ENCODE data around the gene ADH7.
A peak's percentile ranks its signal among the peaks of the same experiment; 100 is the strongest.

ADH7 gene

DNA sequence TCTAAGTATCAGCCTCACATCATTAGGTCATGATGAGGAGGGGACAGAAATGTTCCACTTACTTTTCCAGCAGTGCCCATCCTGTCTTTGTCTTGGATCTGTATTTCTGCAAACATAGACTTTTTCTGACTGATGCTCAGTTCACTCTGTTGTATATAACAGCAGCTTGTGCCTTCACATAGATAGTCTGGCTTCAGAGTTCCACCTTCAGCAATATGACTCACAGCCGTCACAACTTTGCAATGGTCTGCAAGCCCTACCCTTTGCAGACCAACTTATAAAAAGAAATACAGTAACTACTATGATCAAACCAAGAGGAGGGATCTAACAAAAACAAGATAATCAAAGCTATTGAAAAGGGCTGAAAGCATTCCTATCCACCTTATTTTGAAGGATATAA, at the start of gene ADH7:
ADH7 (minus strand) TSS at position 189 of the 400 bp plus-strand sequence; CDS start at position 80, 109 bp downstream.
- DNase-seq: no peak
- in situ Hi-C loops (cut with MboI; ENCODE audit: low pct_unique_long_range_greater_than_20kb, low sequenced_read_pairs): no loop called here

DNA sequence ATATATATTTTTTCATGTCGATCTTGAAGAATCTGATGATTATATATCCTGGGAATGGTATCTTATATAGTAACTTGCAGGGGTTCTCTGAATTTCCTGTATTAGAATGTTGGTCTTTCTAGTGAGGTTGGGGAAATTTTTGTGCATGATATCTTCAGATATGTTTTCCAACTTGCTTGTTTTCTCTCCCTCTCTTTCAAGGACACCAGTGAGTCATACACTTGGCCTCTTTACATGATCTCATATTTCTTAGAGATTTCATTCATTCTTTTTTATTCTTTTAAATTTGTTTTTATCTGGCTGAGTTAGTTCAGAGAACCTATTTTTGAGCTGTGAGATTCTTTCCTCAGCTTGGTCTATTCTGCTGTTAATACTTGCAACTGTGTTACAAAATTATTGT, 48.5 kb upstream of the ADH7 start:
- DNase-seq: no peak
- in situ Hi-C loops (cut with MboI; ENCODE audit: low pct_unique_long_range_greater_than_20kb, low sequenced_read_pairs): no loop called here

DNA sequence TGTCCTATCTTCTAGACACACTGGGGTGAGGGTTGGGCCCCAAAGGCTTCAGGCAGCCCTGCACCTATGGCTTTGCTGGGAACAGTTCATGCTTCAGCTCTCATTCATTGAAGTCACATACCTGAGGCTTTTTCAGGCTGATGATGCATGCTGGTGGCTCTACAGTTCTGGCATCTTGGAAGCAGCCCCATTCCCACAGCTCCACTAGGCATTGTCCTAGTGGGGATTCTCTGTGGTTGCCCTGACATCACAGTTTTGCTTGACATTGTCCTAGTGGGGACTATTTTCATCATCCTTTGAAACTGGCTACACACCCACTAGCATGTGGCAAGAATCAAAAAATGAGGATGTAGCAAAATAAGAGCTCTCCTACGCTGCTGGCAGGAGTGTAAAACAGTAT, 38.0 kb upstream of the ADH7 start:
- in situ Hi-C loops (cut with MboI; ENCODE audit: low pct_unique_long_range_greater_than_20kb, low sequenced_read_pairs): no loop called here
- DNase-seq: no peak

DNA sequence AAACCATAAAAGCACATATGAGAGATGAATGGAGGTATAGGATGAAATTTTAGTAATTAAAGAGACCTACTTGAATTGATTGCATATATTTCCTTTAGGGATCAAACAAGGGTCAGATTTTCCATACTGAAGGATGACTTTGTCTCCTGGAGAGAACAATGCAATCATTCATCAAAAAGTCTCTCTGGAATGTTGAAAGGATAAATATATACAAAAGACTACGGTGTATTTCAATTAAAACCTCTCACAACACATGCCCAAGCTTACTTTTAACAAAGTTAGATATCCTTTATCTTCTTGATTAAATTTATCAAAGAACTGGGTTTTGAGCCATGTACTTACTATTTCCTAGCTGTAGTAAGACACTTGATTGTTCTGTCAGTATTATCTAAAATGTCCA, 36.8 kb upstream of the ADH7 start:
- in situ Hi-C loops (cut with MboI; ENCODE audit: low pct_unique_long_range_greater_than_20kb, low sequenced_read_pairs): no loop called here
- no peak for DNase-seq

DNA sequence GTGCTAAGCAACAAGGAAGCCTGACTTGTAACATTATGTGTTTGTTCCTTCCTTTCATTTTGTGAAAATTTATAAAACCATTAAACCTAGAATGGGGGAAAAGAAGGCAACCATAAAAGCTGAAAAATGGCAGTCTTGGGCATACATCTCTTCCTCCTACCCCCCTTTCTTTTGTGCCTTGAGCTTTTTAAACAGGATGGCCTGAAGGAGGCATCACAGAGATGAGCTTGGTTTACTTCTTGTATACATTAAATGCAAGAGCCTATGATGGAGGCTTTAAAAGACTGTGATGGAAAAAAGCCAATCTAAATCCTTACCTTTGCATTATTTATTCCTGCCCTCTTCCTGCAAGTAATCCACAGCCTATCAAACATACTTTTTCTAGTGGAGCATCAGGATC, 36.2 kb upstream of the ADH7 start:
- no peak for DNase-seq
- in situ Hi-C loops (cut with MboI; ENCODE audit: low pct_unique_long_range_greater_than_20kb, low sequenced_read_pairs): no loop called here

DNA sequence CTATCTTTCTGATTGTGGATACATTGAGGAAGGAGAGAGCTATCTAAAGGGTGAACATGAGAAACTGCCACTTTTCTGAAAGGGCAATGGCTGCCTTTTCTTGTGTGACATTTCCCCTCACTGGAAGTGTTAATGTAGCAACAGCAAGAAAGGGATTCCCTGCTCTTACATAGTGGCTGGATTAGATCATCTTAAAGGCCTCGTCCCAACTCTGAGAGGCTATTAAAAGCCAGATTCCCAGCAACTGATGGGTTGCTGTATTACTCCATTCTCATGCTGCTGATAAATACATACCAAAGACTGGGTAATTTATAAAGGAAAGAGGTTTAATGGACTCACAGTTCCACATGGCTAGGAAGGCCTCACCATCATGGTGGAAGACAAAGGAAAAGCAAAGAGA, 33.7 kb upstream of the ADH7 start:
- no peak for DNase-seq
- in situ Hi-C loops (cut with MboI; ENCODE audit: low pct_unique_long_range_greater_than_20kb, low sequenced_read_pairs): no loop called here

DNA sequence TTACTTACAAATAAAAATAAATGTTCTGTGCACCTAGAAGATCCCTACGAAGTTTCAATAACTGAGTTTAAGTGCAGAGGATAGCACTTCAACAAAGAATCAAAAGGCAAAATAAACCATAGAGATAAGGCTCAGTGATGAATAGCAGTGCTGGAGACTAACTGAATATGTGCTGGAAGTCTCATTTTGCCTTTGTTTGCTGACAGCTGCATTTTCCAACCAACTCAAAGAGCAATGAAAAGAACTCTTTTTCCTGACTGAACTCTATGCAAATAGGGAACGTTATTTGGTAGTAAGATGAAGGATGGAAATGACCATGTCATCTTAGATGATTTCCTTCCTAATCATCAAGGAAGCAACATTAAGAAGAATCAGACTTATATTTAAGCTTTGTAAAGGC, 32.7 kb upstream of the ADH7 start:
- no peak for DNase-seq
- in situ Hi-C loops (cut with MboI; ENCODE audit: low pct_unique_long_range_greater_than_20kb, low sequenced_read_pairs): no loop called here

DNA sequence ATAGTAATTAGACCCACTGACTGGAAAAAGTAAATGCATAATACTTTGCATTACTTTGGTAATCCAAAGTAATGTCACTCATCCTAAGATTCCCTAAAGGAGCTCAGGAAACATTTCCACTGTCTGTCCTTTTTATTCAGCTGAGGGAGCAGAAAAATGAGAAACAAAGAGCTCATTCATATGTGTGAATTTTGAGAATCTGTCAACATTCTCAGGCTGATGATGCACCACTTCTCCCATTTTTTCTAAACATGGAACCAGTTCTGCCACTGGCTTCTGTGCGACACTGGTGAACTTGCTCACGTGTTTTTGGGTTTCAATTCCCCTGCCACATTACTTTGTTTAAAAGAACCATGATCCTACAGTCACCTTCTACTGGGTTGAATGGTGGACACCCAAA, 28.4 kb upstream of the ADH7 start:
- no peak for DNase-seq
- in situ Hi-C loops (cut with MboI; ENCODE audit: low pct_unique_long_range_greater_than_20kb, low sequenced_read_pairs): no loop called here

DNA sequence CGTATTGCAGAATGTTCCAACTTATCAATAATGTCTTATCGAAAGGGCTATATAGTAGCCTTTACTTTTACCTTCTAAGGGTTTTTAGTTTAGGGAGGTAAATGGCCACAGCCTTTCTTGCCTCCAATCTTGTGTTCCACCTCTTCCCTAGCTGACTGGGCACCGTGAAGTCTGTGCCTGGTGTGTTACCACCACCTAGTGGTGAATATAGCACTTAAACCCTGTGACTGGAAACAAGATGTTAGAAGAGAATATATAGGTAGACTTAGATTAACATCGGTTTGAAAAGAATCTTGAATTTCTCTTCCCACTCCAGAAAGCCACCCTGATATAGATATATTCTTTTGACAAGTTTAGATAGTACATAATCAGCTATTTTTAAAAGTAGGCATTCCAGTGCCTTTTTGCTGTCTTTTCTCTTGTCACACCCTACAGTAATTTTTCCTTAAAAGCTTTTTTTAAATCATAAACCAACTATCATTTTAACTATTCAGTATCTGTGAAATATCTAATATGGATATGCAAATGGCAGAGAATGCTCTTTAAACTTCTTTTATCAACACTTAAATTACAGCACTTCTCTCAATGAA, 27.8 kb upstream of the ADH7 start:
- in situ Hi-C loops (cut with MboI; ENCODE audit: low pct_unique_long_range_greater_than_20kb, low sequenced_read_pairs): no loop called here
- peak; percentile 63 for DNase-seq

DNA sequence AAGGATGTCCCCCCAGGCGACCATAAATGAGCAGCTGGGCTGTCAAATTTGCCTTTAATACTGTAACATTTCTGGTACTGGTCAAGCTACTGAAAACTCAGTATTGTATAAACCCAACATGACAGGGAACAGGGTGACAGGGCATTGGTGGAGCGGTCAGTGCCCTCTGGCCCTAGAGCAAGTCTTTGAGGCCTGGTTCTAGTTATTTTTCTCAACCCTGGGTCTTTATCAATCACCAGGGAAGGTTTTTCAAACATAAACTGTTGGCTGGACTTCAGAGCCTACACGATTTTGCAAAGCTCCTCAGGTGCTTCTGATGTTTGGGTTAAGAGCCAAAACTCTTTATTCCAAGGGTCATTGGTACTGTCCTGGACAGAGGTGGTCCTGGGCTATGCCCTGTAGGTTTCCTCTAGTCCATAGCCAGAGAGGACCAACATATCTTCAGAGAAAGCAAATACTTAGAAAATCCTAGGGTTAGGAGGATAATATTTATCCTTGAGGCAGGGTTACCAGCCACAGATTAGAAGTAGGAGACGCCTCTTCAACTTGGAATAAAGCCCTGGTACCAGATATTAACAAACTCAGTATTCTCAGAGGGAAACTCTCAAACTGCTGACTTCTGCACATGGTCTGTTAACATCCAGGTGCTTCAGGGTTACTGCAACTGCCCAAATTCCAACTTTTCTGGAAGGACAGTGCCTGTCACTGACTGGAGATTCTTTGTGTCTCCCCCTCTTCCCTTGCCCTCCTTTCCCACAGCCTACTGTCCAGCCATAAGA, 26.7 kb upstream of the ADH7 start:
- in situ Hi-C loops (cut with MboI; ENCODE audit: low pct_unique_long_range_greater_than_20kb, low sequenced_read_pairs): no loop called here
- no peak for DNase-seq

DNA sequence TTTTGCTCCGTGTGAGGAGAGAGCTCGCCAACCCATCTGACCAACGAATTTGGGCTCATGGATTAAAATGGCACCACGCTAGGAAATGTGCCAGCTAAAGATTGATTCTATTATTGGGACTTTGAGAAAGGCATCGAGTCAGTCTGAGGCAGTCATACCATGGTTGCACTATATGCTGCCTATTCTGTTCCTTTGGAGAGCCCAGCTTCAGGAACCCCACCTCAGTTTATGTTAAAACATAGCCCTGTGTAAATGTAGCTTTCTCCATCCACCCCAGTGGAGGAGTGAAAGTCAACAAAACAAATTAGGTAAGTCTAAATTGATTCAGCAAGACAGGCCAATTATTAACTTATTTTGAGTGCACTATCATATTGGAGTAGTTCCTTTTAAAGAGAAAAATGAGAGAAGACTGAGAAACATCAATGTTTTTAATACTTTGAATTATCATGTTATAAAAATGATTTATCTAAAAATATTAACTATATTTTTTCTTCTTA, 24.5 kb upstream of the ADH7 start:
- in situ Hi-C loops (cut with MboI; ENCODE audit: low pct_unique_long_range_greater_than_20kb, low sequenced_read_pairs): no loop called here
- no peak for DNase-seq

DNA sequence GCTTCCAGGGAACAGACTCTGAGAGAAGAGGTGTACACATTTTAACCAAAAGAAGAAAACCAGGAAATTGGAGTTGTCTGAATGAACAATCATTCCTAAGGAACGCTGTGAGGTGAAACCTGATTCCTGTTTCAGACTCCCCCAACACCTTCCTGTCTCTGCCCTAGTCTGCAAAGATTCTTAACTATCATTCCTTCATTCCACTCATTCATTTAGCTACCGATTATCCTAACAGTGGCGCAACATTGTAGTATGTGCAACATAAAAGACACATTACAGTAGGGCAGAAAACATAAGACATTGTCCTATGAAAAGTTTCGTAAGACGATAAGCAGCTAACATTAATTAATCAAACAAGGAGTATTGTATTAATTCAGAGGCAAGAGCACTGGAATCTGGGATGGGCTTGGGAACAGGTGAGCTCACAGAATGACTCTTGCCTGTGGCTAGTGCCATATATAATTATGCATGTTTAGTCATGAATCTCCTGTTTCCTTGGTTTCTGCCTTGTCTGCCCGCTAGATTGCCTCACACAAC, 23.8 kb upstream of the ADH7 start:
- in situ Hi-C loops (cut with MboI; ENCODE audit: low pct_unique_long_range_greater_than_20kb, low sequenced_read_pairs): no loop called here
- no peak for DNase-seq

DNA sequence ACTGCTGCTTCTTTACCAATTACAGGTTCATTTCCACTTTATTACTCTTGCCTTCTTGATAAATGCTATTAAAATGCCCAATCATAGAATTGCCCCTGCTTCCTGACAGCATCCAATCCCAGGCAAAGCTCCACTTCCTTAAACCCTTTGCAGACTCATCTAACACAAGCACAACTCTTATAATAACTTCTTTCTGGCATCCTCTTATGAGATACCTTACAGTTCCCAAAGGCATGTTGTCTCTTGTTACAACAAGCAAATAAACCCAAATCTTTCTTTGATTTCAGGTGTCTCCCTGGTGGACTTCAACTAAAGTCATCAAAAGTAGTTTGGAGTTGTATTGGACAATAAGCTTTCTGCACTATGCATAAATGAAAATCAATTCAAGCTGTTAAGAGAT, 22.5 kb upstream of the ADH7 start:
- no peak for DNase-seq
- in situ Hi-C loops (cut with MboI; ENCODE audit: low pct_unique_long_range_greater_than_20kb, low sequenced_read_pairs): no loop called here

DNA sequence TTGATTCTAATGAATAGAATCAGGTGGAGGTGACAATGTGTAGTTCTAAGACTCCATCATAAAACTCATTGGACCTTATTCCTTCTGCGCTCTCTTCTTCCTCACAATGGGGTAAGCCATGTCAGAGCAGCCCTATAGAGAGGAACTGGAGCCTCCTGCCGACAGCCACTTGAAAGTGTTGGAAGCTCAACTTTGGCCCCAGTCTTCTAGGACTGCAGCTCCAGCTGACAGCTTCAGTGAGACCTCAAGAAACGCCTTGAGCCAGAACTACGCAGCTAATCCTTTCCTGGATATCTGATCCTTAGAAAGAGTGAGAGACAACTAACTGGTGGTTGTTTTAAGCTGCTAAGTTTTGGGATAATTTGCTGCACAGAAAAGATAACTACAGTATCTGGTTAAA, 22.1 kb upstream of the ADH7 start:
- DNase-seq: no peak
- in situ Hi-C loops (cut with MboI; ENCODE audit: low pct_unique_long_range_greater_than_20kb, low sequenced_read_pairs): no loop called here

DNA sequence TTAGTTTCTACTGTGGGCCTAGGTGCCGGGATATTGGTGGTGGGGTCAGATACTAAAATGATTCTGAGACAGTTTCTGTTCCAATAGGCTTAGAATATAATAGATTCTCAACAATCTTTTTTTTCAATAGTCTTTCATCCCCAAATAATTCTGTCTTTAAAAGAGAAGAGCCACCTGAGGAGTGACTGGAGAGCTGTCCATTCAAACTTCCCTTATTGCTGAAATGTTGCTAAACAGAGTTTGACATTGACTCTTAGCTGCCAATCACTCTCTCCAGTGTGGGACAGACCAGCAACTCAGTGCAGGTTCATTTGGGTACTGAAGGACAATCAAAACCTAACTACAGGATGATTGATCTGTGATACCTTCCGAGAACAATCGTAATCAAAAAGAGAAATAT, 12.4 kb upstream of the ADH7 start:
- in situ Hi-C loops (cut with MboI; ENCODE audit: low pct_unique_long_range_greater_than_20kb, low sequenced_read_pairs): no loop called here
- DNase-seq: no peak

DNA sequence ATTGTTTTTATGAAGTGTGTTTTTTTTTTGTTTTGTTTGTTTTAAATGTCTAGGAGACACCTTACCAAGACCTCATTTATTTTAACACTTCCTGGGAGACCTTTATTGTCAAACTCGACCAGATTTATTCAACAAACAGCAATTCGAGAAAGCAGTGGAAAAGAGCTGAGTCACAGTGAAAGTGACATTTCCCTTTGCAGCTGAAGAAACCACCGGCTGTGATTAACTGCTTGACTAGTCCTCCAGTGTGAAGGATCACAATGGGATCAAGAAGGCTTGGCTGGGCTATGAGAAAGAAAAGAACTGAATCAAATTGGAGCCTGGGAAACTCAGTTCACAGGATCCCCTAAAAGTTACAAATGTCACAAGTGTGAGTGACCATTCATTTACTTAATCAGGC, 11.9 kb upstream of the ADH7 start:
- in situ Hi-C loops (cut with MboI; ENCODE audit: low pct_unique_long_range_greater_than_20kb, low sequenced_read_pairs): no loop called here

DNA sequence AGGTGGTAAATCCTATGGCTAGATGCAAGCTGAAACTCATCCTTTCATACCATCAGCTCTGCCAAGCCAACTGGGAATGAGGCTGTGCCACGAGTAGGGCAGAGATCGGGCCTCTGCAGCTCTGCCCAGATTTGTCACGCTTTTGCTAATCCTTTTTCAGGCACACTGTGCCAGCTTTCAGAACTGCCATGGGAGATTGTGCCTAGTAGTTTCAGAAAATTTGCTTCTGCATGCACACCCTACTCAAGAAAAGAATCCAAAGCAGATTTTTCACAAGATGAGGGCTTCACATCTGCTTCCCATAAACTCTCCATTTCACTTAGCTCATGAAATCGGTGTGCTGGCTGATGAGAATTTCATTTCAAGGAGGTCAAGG, 3.3 kb upstream of the ADH7 start:
- no peak for DNase-seq
- in situ Hi-C loops (cut with MboI; ENCODE audit: low pct_unique_long_range_greater_than_20kb, low sequenced_read_pairs): no loop called here

More for the DNA sequence above, 11.9 kb upstream of the ADH7 start:
- DNase-seq: no peak

DNA sequence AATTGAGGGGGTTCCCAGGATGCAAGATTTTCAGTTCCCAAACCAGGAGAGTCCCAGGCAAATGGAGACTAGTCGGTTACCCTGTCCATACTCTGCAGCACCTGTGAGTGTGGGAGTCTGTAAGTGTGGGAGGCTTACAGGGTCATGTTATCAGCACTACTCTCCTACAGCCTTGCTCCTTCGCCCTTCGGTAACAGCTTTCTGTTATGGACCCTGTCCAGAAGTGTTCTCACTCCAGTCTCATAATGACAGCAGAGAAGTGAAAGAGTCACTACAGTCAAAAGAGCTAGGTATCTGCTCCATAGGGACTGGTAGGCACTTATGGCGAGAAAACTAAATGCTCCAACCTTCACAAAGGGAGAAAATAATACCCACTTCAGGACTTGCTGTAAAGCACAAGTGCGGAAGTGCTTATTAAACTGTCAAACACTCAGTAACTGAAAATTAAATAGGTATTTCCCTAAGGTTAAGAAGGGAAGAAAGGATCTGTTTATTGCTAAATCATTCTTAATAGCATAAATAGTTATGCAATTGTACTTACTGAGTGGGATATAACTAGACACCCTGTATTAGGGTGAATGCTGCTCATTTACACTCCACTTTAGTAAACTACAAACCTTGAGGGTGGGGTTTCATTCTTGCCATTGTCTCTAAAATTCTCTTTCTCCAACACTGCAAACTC, 2.7 kb upstream of the ADH7 start:
- in situ Hi-C loops (cut with MboI; ENCODE audit: low pct_unique_long_range_greater_than_20kb, low sequenced_read_pairs): no loop called here
- DNase-seq: no peak

DNA sequence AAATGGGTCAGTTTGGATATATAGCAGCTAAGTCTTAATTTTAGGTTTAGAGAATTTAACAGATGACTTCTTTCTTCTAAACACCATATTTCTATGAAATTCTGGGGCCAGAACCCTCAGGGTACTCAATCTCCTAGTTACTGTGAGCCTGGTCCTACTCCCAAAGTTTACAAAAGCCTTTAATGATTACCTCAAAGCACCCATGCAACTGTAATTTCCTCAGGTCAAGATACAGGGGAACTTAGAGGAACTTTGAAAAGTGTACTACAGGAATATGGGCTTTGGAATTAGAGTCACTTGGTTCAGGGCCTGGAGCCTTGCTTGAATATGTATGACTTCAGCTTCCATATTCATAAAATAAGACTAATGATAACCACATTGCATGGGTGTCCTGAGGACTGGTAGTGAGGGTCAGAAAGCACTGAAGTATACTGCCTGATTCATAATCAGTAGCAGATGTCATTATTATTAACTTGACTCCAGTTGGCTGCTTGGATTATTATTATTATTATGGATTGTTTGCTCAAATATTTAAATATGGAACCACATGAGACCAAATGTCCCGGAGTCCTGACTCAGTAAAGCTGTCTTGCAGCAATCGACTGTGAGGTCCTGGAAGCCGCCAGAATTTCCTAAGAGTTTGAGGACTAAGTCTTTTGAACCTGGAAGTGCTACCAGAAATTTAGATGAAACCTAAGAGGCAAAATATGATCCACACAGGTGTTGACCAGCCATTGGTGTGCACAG, 2.0 kb upstream of the ADH7 start:
- in situ Hi-C loops (cut with MboI; ENCODE audit: low pct_unique_long_range_greater_than_20kb, low sequenced_read_pairs): no loop called here
- DNase-seq: no peak

DNA sequence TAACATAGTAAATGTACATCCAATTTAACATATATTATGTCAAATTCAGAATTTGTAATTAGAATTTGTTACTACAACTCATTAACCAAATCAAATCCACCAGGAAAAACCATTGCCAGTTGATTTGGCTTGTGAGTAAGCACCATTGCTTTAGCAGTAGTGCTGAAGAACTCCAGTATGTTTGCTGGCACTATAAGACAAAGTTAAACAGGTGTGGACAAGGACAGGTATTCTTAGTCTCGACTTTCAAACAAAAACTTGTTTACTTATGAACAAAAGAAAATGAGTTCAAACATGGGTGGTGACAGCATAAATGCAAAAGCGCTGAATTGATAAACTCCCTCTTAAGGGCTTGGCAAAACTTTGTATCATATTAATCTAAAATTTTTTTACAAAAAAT, 1.3 kb upstream of the ADH7 start:
- in situ Hi-C loops (cut with MboI; ENCODE audit: low pct_unique_long_range_greater_than_20kb, low sequenced_read_pairs): no loop called here
- no peak for DNase-seq
